Hindlimb muscle (tissue), 1 donor: Measurements from ENCODE around the gene DNAJC1. TPM values are rescaled to one million over a fixed set of nuclear protein-coding genes. Genes with fewer than 3 reads are reported as not detected.
"Not testable (repeated sequence)": the region's sequence is repeated elsewhere in the genome, so short reads cannot be mapped to it uniquely, and the experiment has no call there.

ENCODE experiments used
- DNase-seq: peaks from one replicate; pipeline ENCODE4 v3.0.0-alpha.2; 2013
- polyA plus RNA-seq: library from polyadenylated mRNA; unstranded; fragments of 120-200 nt; gene quantifications from one replicate; pipeline ENCODE4 v1.2.1, GENCODE V29; 2013; ENCODE audit not compliant: insufficient read length

Gene DNAJC1
- polyA plus RNA-seq, 1 donor = 11.9 TPM

GRCh38 chr10:21724020-21724589 lies 279.4 kb downstream of the DNAJC1 start:
- DNase-seq = peak; percentile 43

- DNase-seq = no peak
These were observed 281.3 kb downstream of the DNAJC1 start for GRCh38 chr10:21722209-21722608.

- DNase-seq = no peak
These were observed 282.4 kb downstream of the DNAJC1 start for GRCh38 chr10:21721000-21721665.

- no peak for DNase-seq
These were observed 283.4 kb downstream of the DNAJC1 start for GRCh38 chr10:21720090-21720489.

GRCh38 chr10:21719502-21719901 lies 284.0 kb downstream of the DNAJC1 start:
- no peak for DNase-seq

- DNase-seq = not testable (repeated sequence)
These were observed 286.0 kb downstream of the DNAJC1 start for GRCh38 chr10:21717437-21718054.

- no peak for DNase-seq
These were observed 287.9 kb downstream of the DNAJC1 start for GRCh38 chr10:21715531-21716195.

- no peak for DNase-seq
These were observed 290.6 kb downstream of the DNAJC1 start for GRCh38 chr10:21712975-21713374.

- DNase-seq = no peak
These were observed 296.0 kb downstream of the DNAJC1 start for GRCh38 chr10:21707498-21707897.

Other genes with a start within 250 kb of the DNAJC1 start
- gene EBLN1, start 214.3 kb upstream of the DNAJC1 start, polyA plus RNA-seq = not detected